Liver (tissue), 9 donors: ENCODE data around the gene GULP1. TPM values are rescaled to one million over a fixed set of nuclear protein-coding genes. Genes with fewer than 3 reads are reported as not detected.

Source experiments
- DNase-seq: peaks from one replicate; pipeline ENCODE4 v3.0.0-alpha.2; 2017; ENCODE audit warnings: low spot score
- H3K27ac ChIP-seq, 2 donors: one replicate each; pipeline ENCODE4 v1.7.0; 2013; ENCODE audit warnings: inconsistent platforms in 2 of 2, low read length in 2 of 2, control low read depth in 1 of 2, low read depth in 1 of 2, mild to moderate bottlenecking in 1 of 2
- H3K27me3 ChIP-seq, 4 donors: one replicate each; pipeline versions ENCODE4 v1.6.1 to v1.7.0; 2013; ENCODE audit warnings: low read length in 3 of 4, inconsistent platforms in 1 of 4, mild to moderate bottlenecking in 1 of 4, moderate library complexity in 1 of 4; ENCODE audit not compliant: control insufficient read depth in 4 of 4, insufficient read depth in 4 of 4
- H3K36me3 ChIP-seq, 4 donors: one replicate each; pipeline versions ENCODE4 v1.6.1 to v1.7.0; 2013; ENCODE audit warnings: low read length in 3 of 4, mild to moderate bottlenecking in 3 of 4, low read depth in 1 of 4, moderate library complexity in 1 of 4; ENCODE audit not compliant: control insufficient read depth in 4 of 4, insufficient read depth in 3 of 4
- H3K4me1 ChIP-seq, 4 donors: one replicate each; pipeline versions ENCODE4 v1.6.1 to v1.7.0; 2013; ENCODE audit warnings: low read length in 3 of 4, mild to moderate bottlenecking in 3 of 4, moderate library complexity in 1 of 4; ENCODE audit not compliant: control insufficient read depth in 4 of 4, insufficient read depth in 4 of 4
- H3K4me3 ChIP-seq, 3 donors: one replicate each; pipeline versions ENCODE4 v1.6.1 to v1.7.0; 2013; ENCODE audit warnings: low read length in 3 of 3, control low read depth in 1 of 3, low read depth in 1 of 3, mild to moderate bottlenecking in 1 of 3
- H3K9ac ChIP-seq, 2 donors: one replicate each; pipeline ENCODE4 v1.7.0; 2013; ENCODE audit warnings: low read length in 2 of 2, mild to moderate bottlenecking in 2 of 2, moderate library complexity in 2 of 2, control low read depth in 1 of 2, low read depth in 1 of 2
- H3K9me3 ChIP-seq, 4 donors: one replicate each; pipeline versions ENCODE4 v1.6.1 to v1.7.0; 2013; ENCODE audit warnings: low read length in 3 of 4; ENCODE audit not compliant: control insufficient read depth in 4 of 4
- ATF3 ChIP-seq: IDR thresholded peaks from 2 replicates; pipeline ENCODE4 v1.6.1; 2016; ENCODE audit warnings: antibody characterized with exemption
- EGR1 ChIP-seq, 2 donors: IDR thresholded peaks; 2 replicates each; pipeline ENCODE4 v1.6.1; 2016 to 2018; ENCODE audit warnings: antibody characterized with exemption in 2 of 2, low read depth in 2 of 2
- FOXA2 ChIP-seq: IDR thresholded peaks from 2 replicates; pipeline ENCODE4 v1.6.1; 2016; ENCODE audit warnings: antibody characterized with exemption
- JUND ChIP-seq, 2 donors: IDR thresholded peaks; 2 replicates each; pipeline ENCODE4 v1.6.1; 2016; ENCODE audit warnings: antibody characterized with exemption in 2 of 2
- MAX ChIP-seq: IDR thresholded peaks from 2 replicates; pipeline ENCODE4 v1.6.1; 2016; ENCODE audit warnings: antibody characterized with exemption
- NR2F2 ChIP-seq: IDR thresholded peaks from 2 replicates; pipeline ENCODE4 v1.6.1; 2016; ENCODE audit warnings: antibody characterized with exemption
- RAD21 ChIP-seq, 2 donors: IDR thresholded peaks; 2 replicates each; pipeline ENCODE4 v1.6.1; 2016; ENCODE audit warnings: antibody characterized with exemption in 2 of 2, mild to moderate bottlenecking in 2 of 2
- REST ChIP-seq: IDR thresholded peaks from 2 replicates; pipeline ENCODE4 v1.6.1; 2016; ENCODE audit warnings: antibody characterized with exemption, mild to moderate bottlenecking
- RXRA ChIP-seq, 2 donors: IDR thresholded peaks; 2 replicates each; pipeline ENCODE4 v1.6.1; 2017 to 2018; ENCODE audit warnings: antibody characterized with exemption in 2 of 2, mild to moderate bottlenecking in 1 of 2
- SP1 ChIP-seq: IDR thresholded peaks from 2 replicates; pipeline ENCODE4 v1.6.1; 2018; ENCODE audit warnings: antibody characterized with exemption, mild to moderate bottlenecking
- TAF1 ChIP-seq: conservative IDR thresholded peaks from 2 replicates; pipeline ENCODE4 v1.6.1; 2016; ENCODE audit warnings: antibody characterized with exemption, mild to moderate bottlenecking
- YY1 ChIP-seq: IDR thresholded peaks from 2 replicates; pipeline ENCODE4 v1.6.1; 2016; ENCODE audit warnings: antibody characterized with exemption, mild to moderate bottlenecking
- ZBTB33 ChIP-seq: IDR thresholded peaks from 2 replicates; pipeline ENCODE4 v1.6.1; 2016; ENCODE audit warnings: antibody characterized with exemption
- WGBS: extraction: QIAGEN DNeasy Blood & Tissue Kit; methylation state at CpG from one replicate; pipeline ENCODE4 v1.1.7; 2013; 5-methylcytosine and 5-hydroxymethylcytosine counted together
- polyA plus RNA-seq, 2 donors: library from polyadenylated mRNA; stranded (reverse) in 1 of 2; unstranded in 1 of 2; fragments of 200-250 nt in 1 of 2; fragments of >200 nt in 1 of 2; fragmentation: Nextera tagmentation in 1 of 2; extraction: Ambion mirVana in 1 of 2; gene quantifications; one replicate each; pipeline versions ENCODE4 v1.2.1 to v1.2.3, GENCODE V29; 2013 to 2015
- total RNA-seq, 2 donors: library from RNA; depleted of rRNA; stranded (reverse); fragments of >200 nt; gene quantifications; one replicate each; pipeline ENCODE4 v1.2.3, GENCODE V29; 2014
- donor health status: healthy.
- donor health status: healthy.
- donor health status: healthy.
- donor health status: healthy.
- donor health status: healthy.

Gene GULP1
- total and polyA plus RNA-seq, 4 donors: 0.53 to 6.9 (median 0.89) TPM

- H3K36me3 ChIP-seq: no peaks in the 10 kb centered on the region
- no peak overlapping the region for H3K9ac ChIP-seq
- H3K4me3 ChIP-seq: no peak overlapping the region
- no peak overlapping the region for H3K27ac ChIP-seq
- no peak for DNase-seq
- TF ChIP-seq FOXA2 (no peak), ATF3 (no peak), SP1 (no peak), ZBTB33 (no peak), NR2F2 (no peak), RXRA (IDR thresholded peaks at IDR 0.05) (no peak), RAD21 (IDR thresholded peaks at IDR 0.05) (no peak)
- peaks cover 0 to 3% (median 0%) of the 10 kb centered on the region in 4 donors for H3K27me3 ChIP-seq
- no peaks in the 10 kb centered on the region for H3K9me3 ChIP-seq
- no peaks in the 10 kb centered on the region for H3K4me1 ChIP-seq
- WGBS: 79% methylated on average over 4 of the region's 4 CpGs
These were observed 201.1 kb downstream of the GULP1 start for GRCh38 chr2:188492751-188493150.

- DNase-seq: no peak
- H3K4me3 ChIP-seq: no peak overlapping the region
- H3K9ac ChIP-seq: no peak overlapping the region
- H3K27me3 ChIP-seq: no peaks in the 10 kb centered on the region
- TF ChIP-seq FOXA2: no peak
- no peak for TF ChIP-seq YY1
- no peaks in the 10 kb centered on the region for H3K36me3 ChIP-seq
- H3K9me3 ChIP-seq: no peaks in the 10 kb centered on the region
- no peaks in the 10 kb centered on the region for H3K4me1 ChIP-seq
- H3K27ac ChIP-seq: no peak overlapping the region
These were observed 203.2 kb downstream of the GULP1 start for GRCh38 chr2:188494906-188495305.

- Histone ChIP-seq H3K4me3 (no peak overlapping the region), H3K27me3 (no peaks in the 10 kb centered on the region), H3K4me1 (no peaks in the 10 kb centered on the region), H3K27ac (no peak overlapping the region), H3K9ac (no peak overlapping the region), H3K9me3 (no peaks in the 10 kb centered on the region), H3K36me3 (no peaks in the 10 kb centered on the region)
- WGBS: 86% methylated on average over 2 of the region's 2 CpGs
- DNase-seq: no peak
- TF ChIP-seq REST: no peak
- no peak for TF ChIP-seq EGR1 (IDR thresholded peaks at IDR 0.05; ENCODE audit: low read depth in 2 of 2)
- TF ChIP-seq TAF1: no peak
- no peak for TF ChIP-seq JUND (IDR thresholded peaks at IDR 0.05)
- TF ChIP-seq NR2F2: no peak
- no peak for TF ChIP-seq ZBTB33
- no peak for TF ChIP-seq MAX
These were observed 204.3 kb downstream of the GULP1 start for GRCh38 chr2:188495969-188496431.
